WERI-Rb-1 (cell line): ENCODE results near the gene COL18A1.

ENCODE experiments used
- DNase-seq: peaks from one replicate; pipeline ENCODE4 v3.0.0-alpha.2; 2020
- H3K27ac ChIP-seq: fragments of 250-450 bp; sonication (Bioruptor Pico); 2 replicates; pipeline ENCODE4 v1.5.1; 2020; ENCODE audit warnings: mild to moderate bottlenecking, moderate library complexity
- H3K27me3 ChIP-seq: fragments of 250-450 bp; sonication (Bioruptor Pico); 2 replicates; pipeline ENCODE4 v1.5.1; 2021; ENCODE audit warnings: mild to moderate bottlenecking, low read depth, moderate library complexity; ENCODE audit not compliant: insufficient read depth, severe bottlenecking
- H3K36me3 ChIP-seq: fragments of 250-450 bp; sonication (Bioruptor Pico); 2 replicates; pipeline ENCODE4 v1.5.1; 2020; ENCODE audit warnings: mild to moderate bottlenecking, moderate library complexity
- H3K4me3 ChIP-seq: 2 replicates; pipeline ENCODE4 v1.5.1; 2011; ENCODE audit warnings: low read depth, mild to moderate bottlenecking, control low read depth, low read length
- H3K9me3 ChIP-seq: fragments of 250-450 bp; sonication (Bioruptor Pico); 2 replicates; pipeline ENCODE4 v1.5.1; 2021; ENCODE audit warnings: mild to moderate bottlenecking, moderate library complexity; ENCODE audit not compliant: severe bottlenecking
- CTCF ChIP-seq: IDR thresholded peaks from 2 replicates; pipeline ENCODE4 v1.5.1; 2011; ENCODE audit warnings: low read depth, mild to moderate bottlenecking, control low read depth, inconsistent platforms, low read length

COL18A1 gene

DNA sequence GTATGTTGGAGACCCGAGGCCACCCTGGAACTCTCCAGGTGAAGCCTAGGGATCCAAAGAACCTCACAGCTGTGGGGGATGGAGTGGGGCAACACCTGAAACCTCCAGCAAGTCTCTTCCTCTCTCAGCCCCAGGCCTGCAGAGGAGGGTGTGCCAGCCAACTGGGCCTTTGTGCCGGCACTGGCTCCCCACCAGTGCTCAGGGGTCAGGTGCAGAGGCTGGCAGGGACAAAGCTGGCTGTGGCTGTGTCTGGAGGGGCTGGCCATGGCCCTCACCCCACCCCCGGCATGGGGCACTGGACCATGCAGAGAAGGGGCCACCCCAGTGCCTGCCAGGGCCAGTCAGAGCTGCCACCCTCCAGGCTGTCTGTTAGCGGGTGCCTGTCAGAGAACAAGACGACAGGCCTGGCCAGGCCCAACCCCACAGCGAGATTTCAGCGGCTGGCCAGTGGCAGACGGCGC, 3.9 kb downstream of the COL18A1 start:
- H3K36me3 ChIP-seq: no peaks in the 10 kb centered on the region
- no peak overlapping the region for H3K27ac ChIP-seq
- no peak overlapping the region for H3K4me3 ChIP-seq
- DNase-seq: no peak
- no peaks in the 10 kb centered on the region for H3K9me3 ChIP-seq
- no peak for TF ChIP-seq CTCF
- H3K27me3 ChIP-seq: peaks cover 13% of the 10 kb centered on the region

- Histone ChIP-seq H3K27ac (no peak overlapping the region), H3K36me3 (no peaks in the 10 kb centered on the region), H3K9me3 (no peaks in the 10 kb centered on the region), H3K27me3 (peaks cover 5% of the 10 kb centered on the region), H3K4me3 (no peak overlapping the region)
- no peak for TF ChIP-seq CTCF
- DNase-seq: no peak
Measured at GRCh38 chr21:45409466-45410150, 4.6 kb downstream of the COL18A1 start.

GRCh38 chr21:45410151-45410864, 5.3 kb downstream of the COL18A1 start:
- no peak for DNase-seq
- no peak overlapping the region for H3K27ac ChIP-seq
- H3K27me3 ChIP-seq: peaks cover 5% of the 10 kb centered on the region
- H3K4me3 ChIP-seq: no peak overlapping the region
- no peaks in the 10 kb centered on the region for H3K36me3 ChIP-seq
- no peaks in the 10 kb centered on the region for H3K9me3 ChIP-seq
- no peak for TF ChIP-seq CTCF

GRCh38 chr21:45410865-45411809, 6.2 kb downstream of the COL18A1 start:
- H3K36me3 ChIP-seq: no peaks in the 10 kb centered on the region
- no peak overlapping the region for H3K27ac ChIP-seq
- H3K4me3 ChIP-seq: no peak overlapping the region
- H3K27me3 ChIP-seq: peaks cover 1% of the 10 kb centered on the region
- no peak for DNase-seq
- no peak for TF ChIP-seq CTCF
- H3K9me3 ChIP-seq: no peaks in the 10 kb centered on the region

- H3K27ac ChIP-seq: no peak overlapping the region
- H3K36me3 ChIP-seq: no peaks in the 10 kb centered on the region
- no peak for DNase-seq
- TF ChIP-seq CTCF: no peak
- no peaks in the 10 kb centered on the region for H3K9me3 ChIP-seq
- H3K4me3 ChIP-seq: no peak overlapping the region
- no peaks in the 10 kb centered on the region for H3K27me3 ChIP-seq
Measured at GRCh38 chr21:45411810-45412206, 6.8 kb downstream of the COL18A1 start.
